HG02642 (cell line): ENCODE measurements around the gene MTCL1.

ENCODE experiments used
- ATAC-seq: cut with Tn5 transposase; IDR thresholded peaks from one replicate; pipeline ENCODE4 v1.9.1; 2021; ENCODE audit warnings: mild to moderate bottlenecking; ENCODE audit not compliant: unreplicated experiment, poor library complexity

MTCL1 gene

DNA sequence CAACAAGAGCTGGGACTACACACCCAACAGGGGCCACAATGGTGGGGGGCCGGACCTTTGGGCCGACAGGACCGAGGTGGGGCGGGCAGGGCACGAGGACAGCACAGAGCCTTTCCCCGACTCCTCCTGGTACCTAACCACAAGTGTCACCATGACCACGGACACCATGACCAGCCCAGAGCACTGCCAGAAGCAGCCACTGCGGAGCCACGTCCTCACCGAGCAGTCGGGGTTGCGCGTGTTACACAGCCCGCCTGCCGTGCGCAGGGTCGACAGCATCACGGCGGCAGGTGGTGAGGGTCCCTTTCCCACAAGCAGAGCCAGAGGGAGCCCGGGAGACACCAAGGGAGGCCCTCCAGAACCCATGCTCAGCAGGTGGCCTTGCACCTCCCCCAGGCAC is 119.5 kb downstream of the MTCL1 start:
- ATAC-seq: no peak

DNA sequence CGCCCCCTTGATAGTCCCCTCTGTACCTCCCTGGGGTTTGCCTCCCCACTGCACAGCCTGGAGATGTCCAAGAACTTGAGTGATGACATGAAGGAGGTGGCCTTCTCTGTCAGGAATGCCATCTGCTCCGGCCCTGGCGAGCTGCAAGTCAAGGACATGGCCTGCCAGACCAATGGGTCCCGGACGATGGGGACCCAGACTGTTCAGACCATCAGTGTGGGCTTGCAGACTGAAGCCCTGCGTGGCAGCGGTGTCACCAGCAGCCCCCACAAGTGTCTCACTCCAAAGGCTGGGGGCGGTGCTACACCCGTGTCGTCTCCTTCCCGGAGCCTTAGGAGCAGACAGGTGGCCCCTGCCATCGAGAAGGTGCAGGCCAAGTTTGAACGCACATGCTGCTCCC is 119.9 kb downstream of the MTCL1 start:
- ATAC-seq: no peak

DNA sequence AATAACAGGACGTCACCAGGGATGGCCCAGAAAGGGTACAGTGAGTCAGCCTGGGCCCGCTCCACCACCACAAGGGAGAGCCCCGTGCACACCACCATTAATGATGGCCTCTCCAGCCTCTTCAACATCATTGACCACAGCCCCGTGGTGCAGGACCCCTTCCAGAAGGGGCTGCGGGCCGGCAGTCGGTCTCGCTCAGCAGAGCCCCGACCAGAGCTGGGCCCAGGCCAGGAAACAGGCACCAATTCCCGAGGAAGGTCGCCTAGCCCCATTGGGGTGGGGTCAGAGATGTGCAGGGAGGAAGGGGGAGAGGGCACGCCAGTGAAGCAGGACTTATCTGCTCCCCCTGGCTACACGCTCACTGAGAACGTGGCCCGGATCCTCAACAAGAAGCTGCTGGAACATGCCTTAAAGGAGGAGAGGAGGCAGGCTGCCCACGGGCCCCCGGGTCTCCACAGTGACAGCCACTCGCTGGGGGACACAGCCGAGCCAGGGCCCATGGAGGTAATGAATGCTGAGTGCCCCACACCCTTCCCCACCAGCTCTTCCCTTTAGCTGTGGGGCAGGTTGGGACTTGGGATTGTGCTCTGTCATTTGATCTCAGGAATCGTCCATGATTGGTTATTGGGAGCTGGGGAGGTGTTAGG is 120.5 kb downstream of the MTCL1 start:
- no peak for ATAC-seq

DNA sequence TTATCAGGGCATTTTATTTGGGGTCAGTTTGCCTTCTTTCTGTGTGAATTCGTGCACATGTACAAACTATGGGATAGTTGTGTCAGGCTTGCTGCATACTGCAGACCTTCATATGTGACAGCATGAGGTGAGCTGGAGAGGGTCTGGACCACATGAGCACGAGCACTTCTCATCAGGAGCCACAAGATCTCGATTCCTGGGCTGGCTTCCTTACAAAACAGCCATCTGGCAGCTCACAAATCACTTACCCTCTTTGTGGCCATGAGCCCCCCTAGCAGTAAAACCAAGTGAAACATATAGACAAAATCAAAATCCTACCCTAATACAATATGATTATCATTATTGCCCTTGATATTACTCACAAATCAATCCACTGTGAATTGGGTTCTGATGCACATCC is 121.2 kb downstream of the MTCL1 start:
- ATAC-seq: no peak

DNA sequence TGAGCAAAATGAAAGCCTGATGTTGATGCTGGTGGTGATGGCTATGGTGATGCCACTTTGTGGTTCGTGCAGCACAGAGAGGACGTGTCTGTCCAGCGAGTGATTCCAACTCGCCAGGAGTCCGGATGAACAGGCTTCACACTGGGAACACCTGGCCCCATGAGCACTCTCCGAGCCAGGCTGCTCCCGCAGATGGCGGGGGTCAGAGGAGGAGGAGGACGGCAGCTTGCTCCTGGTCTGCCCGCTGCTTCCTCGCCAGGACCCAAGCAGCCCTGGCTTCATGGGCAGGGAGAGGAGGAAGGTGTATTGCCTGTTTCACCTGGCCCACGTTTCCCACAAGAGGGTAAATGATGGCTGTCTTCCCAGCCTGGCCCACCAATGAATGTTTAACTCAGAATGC is 121.6 kb downstream of the MTCL1 start:
- ATAC-seq: no peak

DNA sequence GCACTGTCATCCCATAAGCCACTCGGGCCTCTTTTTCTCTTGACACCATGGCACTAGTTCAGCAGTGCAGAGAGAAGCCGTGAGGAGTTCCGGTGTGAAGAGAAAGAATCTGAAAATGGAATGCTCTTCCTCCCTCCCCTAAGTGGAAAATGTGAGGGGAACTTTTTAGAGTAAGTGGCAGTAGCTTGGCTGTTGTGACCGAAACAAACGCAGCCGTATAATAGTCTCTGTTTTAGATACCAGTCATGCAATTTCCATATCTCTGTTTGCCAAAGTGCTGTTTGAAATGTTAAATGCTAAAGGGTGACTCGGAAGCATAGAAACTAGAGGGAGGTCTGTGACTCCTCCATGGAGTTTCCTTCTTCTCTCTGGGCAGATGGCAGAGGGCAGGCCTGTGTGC is 122.9 kb downstream of the MTCL1 start:
- no peak for ATAC-seq

DNA sequence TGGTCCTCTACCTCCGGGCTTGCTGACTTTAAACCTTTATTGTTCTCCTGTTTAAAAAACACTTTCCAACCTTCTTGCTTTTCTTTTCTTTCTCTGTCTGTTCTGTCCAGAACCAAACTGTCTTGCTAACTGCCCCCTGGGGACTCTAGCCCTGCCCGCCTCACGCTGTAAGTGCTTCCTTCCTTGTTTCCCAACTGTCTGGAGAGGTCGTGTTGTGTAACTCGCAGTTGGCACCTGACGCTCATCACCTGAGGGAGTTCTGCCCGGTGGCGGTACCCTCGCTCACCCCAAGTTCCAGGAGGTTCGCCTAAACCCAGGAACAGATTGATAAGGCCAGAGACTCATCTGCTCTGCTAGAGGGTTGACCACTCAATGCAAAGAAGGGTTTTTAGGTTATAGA is 123.4 kb downstream of the MTCL1 start:
- ATAC-seq: no peak

DNA sequence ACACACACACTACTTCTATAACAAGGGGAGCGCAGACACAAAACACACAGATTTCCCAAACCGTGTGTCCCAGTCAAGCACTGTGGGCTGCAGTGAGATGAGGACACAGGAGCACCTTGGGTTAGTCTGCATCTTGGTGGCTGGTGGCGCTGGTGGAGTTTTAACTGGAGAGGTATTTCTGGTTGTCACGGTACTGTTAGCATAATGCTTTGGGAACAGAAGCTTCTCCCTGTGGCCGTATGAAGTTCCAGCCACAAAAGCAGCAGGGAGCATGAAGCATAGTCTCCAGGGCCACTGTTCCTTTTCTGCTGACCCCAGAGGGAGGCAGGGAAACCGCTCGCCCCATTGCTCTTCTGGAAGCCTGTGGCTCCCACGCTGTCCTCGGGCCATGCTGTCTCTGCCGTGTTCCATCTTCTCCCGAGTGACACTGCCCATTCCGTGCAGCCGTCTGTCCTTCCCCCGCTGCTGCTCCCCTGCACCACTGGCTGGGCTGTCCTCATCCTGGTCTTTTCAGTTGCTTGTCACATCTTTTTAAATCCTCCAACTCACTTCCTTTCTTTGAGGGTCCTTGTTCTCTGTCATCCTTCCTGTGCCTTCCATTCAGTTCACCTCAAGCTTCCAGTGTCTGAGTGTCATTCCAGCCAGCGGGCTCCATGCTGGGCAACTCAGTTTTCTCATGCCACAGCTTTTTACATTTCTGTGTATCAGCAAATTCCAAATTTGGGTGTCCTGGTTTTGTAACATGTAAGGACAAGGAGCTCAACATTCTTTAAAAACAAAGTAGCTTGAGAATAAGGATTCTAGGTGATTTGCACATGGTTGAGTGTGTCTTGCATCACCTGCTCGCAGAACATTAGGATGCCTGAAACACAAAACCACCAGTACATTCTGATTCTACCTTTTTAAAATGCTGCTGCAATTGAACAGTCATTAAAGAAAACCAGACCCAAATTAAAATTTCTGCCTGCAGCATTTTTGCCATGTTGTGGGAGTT is 125.0 kb downstream of the MTCL1 start:
- no peak for ATAC-seq

DNA sequence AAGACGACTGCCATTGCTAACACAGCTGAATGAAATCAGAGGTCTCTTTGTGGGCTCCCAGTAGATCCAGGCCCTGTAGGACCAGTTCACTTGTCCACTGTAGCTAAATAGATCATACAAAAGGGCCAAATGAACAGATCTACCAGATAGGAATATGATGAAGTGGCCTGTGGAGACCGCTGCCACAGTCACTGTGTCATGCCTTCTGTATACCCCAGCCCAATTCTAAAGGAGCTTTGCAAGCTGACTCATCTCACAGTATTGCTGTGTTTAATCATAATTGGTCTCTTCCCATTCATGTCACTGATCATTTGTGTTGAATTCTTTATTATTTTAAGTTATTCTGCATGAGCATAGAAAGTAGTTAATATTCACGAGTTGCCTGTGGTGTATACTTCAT is 125.8 kb downstream of the MTCL1 start:
- no peak for ATAC-seq

DNA sequence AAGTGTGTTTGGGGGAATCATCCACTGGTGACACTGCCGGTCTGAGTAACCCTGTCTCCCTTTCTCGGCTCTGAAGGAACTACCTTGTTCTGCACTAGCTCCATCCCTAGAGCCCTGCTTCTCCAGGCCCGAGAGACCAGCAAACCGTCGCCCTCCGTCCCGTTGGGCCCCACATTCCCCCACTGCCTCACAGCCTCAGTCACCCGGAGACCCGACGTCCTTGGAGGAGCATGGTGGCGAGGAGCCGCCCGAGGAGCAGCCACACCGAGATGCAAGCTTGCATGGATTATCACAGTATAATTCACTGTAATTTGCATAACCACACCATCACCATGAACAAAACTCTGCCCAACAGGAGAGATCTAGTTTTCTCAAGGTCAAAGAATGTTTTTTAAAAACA is 126.2 kb downstream of the MTCL1 start:
- no peak for ATAC-seq

DNA sequence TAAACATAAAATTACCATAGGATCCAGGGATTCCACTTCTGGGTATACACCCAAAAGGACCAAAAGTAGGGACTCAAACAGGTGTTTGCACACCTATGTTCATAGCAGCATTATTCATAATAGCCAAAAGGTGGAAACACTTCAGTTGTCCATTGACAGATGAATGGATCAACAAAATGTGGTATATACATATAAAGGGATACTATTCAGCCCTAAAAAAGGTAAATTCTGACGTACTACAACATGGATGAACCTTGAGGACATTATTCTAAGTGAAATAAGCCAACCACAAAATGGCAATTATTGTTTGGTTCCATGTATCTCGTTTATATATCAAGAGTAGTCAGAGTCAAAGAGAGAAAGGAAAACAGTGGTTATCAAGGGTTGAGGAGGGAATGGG is 128.1 kb downstream of the MTCL1 start:
- no peak for ATAC-seq

DNA sequence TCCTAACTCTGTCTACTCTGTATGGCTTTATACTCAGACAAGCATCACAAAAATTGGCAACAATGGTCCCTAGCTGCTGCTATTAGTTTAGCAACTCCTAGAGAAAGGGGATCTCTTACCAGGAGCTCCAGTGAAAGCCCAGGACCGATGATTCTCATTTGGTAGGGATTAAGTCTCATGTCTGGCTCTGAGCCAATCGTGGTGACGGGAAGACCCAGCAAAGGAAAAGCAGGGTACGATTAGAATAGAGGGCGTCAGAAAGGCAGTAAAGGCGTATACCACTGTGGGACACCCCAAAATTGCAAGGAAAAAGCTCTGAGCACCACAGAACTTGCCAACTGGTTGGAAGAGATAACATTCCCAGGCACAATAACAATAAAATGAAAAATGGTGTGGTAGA is 129.5 kb downstream of the MTCL1 start:
- no peak for ATAC-seq

DNA sequence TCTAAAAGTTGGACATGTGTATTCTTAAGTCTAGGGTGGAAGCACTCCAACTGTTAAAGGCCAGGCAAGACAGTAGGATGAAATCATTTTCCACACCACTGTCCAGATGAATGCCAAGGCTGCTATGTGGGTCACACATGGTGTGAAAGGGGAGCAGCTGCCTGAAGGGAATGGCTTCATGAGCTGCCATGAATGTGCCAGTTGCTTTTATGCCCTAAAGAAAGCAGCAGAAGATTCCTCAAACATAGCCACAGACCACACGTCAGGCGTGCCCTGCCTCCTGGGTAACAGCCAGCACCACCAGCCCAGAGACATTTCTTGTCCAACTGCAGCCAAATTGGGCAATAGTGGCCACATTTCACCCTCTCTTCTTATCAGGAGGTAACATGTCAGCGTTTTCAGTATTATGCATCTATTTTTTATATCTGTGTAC is 130.2 kb downstream of the MTCL1 start:
- ATAC-seq: no peak

DNA sequence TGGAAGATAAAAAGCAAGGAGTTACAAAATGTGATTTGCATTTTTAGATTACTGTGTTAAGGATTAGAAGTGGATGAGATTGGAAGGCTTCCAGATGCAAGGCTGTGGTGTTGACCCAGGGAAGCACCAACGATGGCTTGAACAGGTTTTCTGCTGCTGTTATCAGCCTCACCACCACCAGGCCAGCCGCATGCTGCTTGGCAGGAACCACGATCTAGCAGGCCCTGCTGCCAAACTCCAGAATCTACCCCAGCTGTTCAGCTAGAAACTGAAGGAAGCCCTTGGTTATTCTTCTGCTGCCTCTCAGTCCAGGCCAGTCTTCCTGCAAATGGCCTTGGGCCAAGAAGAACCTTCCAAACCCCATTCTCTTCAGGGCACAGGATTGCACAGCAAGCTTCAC is 133.9 kb downstream of the MTCL1 start:
- ATAC-seq: no peak

DNA sequence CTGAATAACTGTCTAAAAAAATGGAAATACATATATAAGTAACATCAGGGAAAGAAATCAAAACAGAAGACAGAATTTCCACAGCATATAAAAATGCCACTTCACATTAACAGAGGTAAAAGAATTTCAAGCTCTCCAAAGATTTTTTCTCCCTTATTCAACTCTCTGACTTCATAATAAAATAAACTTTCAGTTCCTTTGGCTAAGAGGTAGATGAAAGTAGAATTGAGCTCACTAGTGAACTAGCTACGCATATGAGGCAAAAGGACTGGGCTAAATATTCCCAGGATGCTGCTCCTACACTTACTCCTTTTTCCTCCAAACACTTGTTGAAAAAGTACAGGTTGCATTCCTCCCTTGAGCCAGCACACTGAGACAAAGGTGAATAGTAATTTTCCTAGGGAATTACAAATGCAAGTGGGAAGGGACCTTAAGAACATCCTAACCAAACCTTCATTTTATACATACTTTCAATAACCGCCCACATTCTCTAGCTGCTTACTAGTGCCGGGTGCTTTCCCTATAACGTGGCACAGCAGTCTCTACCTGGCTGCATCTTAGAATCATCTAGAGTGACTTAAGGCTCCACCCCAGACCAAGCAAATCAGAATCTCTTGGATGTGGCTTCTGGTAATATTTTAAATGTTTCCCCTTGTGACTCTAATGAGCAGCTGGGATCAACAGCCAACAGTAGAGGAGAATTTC is 136.6 kb downstream of the MTCL1 start:
- no peak for ATAC-seq

DNA sequence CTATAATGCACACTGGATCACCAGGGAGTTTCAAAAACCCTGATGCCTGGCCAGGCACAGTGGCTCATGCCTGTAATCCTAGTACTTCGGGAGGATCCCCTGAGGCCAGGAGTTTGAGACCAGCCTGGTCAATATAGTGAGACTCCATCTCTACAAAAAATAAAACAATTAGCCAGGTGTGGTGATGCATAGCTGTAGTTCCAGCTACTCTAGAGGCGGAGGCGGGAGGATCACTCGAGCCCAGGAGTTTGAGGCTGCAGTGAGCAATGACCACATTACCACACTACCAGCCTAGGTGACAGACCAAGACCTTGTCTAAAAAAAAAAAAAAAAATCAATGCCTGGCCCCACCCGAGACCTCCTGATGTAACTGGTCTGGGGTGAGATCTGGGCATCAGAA is 137.2 kb downstream of the MTCL1 start:
- no peak for ATAC-seq

DNA sequence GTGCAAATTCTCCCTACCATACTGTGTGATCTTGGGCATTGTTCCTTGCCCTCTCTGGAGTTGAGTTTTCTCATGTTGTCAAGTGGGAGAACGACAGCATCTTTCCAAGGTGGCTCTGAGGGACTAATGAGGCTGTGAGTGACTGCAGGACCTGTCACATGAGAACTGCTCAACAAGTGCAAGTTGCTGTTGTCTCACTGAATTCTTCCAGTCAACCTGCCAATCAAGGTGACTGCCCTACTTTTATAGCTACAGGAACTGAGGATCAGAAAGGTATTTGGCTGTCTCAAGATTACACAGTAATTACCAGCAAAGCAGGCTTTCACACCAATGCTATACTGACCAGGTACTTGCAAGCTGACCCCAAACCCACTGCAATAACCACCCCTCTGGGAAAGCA is 137.6 kb downstream of the MTCL1 start:
- no peak for ATAC-seq

DNA sequence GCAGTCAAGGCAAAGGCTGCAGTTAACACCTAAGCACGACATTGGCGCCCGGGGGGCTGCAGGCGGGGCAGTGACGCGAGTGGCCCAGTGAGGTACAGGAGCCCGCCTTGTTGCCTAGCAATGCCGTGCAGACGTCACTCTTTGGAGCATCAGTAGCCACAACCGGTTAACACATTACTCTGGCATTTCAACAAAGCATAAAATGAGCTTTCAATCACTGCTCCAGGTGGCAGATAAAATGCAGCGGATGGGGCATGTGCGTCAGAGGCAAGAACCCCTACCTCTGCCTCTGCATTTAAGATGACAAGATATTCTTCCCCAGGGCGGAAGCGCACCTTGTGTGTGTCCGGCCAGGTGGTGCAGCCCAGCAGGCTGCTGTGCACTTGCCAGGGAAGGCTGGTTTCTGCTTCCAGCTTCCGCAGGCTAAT is 139.4 kb downstream of the MTCL1 start:
- no peak for ATAC-seq

DNA sequence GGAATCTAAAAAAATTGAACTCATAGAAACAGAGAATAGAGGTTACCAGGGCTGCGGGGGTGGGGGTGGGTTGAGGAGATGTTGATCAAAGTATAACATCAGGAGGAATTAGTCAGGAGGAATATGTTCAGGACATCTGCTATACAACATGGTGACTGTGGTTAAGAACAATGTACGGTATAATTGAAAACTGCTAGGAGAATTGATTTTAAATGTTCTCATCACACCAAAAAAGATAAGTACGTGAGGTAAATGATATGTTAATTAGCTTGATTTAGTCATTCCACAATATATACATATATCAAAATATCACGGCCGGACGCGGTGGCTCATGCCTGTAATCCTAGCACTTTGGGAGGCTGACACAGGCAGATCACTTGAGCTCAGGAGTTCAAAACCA is 140.2 kb downstream of the MTCL1 start:
- no peak for ATAC-seq

DNA sequence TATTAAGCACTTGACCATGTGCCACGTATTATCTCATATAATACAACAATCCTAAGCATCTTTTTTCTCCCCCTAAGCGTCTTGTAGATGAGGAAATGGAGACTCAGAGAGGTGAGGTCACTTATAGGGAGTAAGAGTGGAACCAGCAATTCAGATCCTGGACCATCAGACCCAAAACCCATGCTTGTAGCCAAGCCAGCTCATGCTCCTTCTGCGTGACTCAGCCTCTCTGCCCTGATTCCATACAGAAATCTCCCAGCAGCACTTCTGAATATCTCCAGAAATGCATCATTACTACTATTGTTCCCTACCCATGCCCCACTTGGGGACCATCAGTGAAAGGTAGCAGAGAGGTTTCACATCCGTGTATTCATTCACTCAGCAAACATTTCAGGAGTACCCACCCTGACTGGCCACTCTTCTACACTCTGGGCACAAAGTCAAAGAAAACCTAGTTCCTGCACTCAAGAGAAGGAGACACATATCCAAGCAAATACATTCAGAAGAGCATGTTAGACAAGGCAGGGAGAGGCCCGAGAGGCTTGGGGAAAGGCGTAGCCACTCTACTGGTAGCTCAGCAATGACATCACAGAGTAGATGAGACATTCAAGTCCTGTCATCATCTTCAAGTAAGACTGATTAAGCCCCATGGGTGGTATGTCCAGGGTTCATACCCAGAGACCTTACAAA is 141.9 kb downstream of the MTCL1 start:
- no peak for ATAC-seq

DNA sequence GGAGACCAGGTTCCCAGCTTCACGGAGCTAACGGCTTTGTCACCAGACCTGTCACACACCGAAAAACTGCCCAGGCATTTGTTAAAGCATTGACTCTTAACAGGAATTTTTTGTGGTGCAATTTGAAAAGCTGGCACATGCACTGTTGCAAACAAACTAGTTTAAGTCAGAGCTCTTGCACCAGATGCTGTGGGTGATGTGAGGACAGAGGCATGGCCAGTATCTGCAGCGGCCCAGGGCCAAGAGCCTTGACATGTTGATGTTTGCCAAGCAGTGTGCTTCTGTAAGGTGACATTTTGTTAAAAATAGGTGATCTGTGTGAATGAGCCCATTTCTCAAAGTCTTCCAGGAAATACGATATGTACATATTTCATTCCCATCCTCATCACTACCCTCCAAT is 142.5 kb downstream of the MTCL1 start:
- ATAC-seq: no peak
